ENCODE measurements around the gene SMAD2. TPM values are rescaled to one million over a fixed set of nuclear protein-coding genes. Genes with fewer than 3 reads are reported as not detected.
"Not testable (repeated sequence)": the region's sequence is repeated elsewhere in the genome, so short reads cannot be mapped to it uniquely, and the experiment has no call there.

SMAD2 gene
- 188 and 192 TPM in 2 replicates for total RNA-seq

DNA sequence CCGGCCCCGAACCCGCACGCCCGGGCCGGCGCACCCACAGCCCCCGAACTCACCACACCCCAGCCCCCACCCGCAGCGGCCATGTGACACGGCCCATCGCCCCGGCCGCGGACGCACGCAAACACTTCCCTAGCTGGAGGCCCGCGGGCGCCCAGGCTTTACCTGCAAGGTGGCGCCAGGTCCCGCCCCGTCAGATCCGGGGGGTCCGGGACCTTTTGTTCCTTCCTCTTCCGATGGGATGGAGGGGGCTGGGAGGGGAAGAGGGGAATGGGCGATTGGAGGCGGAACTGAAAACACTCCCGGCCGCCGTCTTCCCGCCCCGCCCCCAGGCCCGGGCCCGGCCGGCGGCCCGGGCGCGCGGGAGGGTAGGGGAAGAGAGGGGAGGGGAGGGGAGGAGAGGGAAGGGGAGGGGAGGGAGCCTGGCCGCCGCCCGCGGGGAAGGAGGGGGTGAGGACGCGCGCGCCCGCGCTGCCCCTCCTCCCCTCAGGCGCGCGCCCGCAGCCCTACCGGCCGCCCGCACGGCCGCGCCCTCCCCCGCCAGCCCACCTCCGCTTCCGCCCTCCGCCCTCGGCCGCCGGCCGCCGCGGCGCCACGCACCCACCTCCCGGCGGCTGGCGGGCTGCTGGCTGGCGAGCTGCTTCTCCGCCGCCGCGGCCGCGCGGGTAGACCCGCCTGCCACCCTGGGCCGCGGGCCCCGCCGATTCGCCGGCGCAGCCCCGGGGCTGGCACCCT lies at the start of gene SMAD2:
Gene SMAD2 (minus strand): TSS at position 461 of the 732 bp plus-strand sequence. CDS start 33,903 bp downstream, outside the sequence.
- intact Hi-C loops (cut with micrococcal nuclease): loop anchor here (2.0 to 10.0 kb wide), 6 partner anchors 77 to 1554 kb away; partner anchors contain the start of genes C18orf32, KATNAL2 and PIAS2

DNA sequence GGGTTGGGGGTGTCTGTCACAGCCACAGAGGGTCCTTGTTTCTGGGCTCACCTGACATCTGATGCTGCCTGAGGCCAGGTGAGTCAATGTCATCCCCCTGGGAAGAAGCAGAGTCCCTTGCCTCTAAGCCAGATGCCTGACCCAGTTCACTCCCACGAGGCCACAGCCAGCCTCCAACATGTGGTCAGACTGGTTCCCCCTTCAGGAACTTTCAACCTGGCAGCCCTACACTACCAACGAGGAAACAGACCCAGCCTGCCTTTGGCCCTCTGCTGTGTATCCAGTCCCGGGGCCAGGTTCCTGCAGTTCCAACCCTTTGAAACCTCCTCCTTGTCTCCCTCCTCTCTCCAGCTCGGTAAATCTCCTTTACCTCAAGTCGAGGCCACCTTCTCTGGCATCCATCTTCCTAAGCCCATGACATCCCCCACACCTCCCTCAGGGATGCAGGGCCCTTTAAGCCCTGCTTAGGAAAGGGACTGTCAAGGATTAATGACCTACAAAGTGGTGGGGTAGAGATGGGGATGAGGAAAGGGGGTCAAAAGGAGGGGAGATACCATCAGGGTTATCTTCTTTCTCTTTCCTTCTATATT lies 49.2 kb upstream of the SMAD2 start:
- intact Hi-C loops (cut with micrococcal nuclease): no loop called here

DNA sequence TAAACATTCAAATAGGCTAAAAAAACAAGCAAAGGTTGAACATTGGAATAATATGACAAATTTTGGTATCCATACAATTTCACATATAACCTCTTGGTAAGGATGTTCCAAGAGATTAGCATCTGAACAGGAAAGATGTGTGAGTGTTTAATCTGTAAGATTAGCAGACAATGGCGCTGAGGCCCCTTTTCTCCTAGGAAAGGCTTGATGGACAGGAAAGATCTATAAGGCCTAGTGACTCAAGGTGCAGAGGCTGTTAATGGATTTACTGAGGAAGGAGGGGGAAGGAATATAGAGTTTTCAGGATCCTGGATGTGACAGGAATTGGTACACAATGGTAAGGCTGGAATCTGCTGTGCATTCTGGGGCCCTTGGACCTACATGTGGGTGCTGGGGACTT lies 48.1 kb upstream of the SMAD2 start:
- intact Hi-C loops (cut with micrococcal nuclease): no loop called here

GRCh38 chr18:47978141-47978540 lies 47.7 kb upstream of the SMAD2 start:
- intact Hi-C loops (cut with micrococcal nuclease): no loop called here

GRCh38 chr18:47975701-47976100 lies 45.2 kb upstream of the SMAD2 start:
- intact Hi-C loops (cut with micrococcal nuclease): loop anchor here (2.0 kb wide), 1 partner anchor 39 kb away; no protein-coding TSS in a partner anchor

- intact Hi-C loops (cut with micrococcal nuclease): no loop called here
Observed at GRCh38 chr18:47975105-47975504, 44.6 kb upstream of the SMAD2 start.

DNA sequence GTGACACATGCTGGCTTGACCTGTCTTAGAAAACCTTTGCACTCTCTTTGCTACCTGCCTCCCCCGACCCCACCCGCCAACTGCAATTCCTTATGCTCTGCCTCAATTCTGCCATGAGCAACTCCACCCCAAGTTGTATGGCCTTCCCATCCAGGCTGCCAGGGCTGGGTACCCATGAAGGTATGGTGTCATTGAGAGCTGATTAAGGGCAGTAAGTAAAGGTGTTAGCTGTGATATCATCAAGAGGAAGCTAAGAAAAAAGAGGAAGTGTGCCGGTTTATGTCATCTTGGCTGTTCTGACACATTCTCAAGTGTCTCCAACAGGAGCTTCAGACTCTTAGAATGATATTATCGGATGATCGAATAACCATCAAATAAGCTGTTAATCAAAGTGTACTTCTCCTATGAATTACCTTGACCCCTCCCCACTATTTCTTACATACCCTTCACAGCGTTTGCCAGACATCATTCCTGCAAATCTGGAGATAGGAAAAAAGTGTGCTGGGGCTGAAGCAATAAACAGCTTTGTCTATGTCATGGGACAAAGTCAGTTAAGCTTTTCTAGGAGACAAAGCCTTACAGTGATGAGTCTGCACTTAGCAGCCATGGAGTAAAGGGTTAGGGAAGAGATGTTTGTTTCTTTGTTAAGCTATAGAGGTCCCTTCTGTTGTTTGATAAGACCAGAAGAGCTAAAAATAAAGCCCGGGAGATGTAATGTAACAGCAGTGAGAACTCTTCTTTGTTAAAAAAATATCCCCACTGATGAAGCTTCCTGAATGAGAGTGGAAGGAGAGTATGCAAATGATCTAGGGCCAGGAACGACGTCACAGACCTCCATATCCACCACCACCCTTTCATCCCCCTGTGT lies 40.4 kb upstream of the SMAD2 start:
- intact Hi-C loops (cut with micrococcal nuclease): no loop called here

DNA sequence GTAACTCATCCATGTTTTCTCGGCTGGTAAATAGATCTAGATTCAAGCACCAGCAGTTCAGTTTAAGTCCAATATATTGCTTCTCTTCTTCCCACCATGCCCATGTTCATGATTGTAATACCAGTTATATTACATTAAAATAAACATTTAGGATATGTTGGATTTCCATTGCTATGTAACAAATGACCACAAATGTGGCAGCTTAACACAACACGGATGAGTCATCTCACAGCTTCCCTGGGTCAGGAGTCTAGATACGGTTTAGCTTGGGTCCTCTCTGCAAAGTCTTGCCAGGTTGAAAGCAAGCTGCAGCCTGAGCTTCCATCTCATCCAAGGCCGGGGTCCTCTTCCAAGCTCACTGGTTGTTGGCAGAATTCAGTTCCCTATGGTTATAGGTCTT lies 39.4 kb upstream of the SMAD2 start:
- intact Hi-C loops (cut with micrococcal nuclease): no loop called here

DNA sequence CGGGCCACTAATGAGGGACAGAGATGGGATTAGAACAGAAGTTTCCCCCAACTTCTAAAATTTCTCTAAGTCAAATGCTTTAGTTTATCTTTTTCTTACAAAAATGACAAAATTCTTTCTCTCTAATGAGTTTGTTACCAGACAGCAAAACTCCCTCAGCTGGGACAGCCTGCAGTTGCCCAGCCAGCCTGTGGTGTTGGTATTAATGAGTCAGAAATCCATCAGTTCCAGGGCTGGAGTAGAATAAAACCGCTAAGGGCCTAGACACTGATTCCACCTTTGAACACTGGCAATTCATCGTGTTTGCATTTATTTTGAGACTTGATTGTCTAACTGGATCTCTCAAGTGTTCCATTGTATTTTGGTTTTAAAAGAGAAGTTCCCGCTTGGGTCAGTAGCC lies 38.3 kb upstream of the SMAD2 start:
- intact Hi-C loops (cut with micrococcal nuclease): no loop called here

DNA sequence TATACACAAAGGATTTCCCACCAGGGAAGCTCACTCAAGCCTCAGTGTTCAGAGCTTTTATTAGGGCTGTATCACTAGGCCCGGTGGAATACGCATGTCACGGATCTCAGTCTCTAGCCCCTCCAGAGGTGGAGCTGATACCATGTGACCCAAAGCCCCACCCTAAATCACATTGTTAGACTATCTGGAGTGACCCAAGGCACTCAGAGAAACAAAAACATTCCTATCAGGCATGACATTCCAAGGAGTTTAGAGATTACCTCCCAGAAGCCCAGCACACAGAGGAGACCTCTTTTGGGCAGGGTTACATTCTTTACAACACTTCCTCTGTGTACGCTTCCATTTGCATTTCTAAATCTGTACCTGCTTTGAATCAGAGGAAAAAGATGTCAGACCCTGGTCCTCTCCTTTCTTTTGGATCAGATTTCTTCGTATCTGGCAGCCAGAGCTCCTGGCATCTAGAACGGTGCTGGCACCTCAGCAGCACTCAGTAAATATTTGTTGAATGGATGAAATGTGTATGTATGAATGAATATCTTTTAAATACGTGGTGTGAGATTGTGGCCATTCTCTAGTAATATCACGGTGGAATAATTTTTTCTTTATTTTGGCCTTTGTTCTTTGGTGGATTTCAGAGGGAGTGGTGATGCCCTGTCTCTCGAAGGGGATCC lies 37.7 kb upstream of the SMAD2 start:
- intact Hi-C loops (cut with micrococcal nuclease): no loop called here

DNA sequence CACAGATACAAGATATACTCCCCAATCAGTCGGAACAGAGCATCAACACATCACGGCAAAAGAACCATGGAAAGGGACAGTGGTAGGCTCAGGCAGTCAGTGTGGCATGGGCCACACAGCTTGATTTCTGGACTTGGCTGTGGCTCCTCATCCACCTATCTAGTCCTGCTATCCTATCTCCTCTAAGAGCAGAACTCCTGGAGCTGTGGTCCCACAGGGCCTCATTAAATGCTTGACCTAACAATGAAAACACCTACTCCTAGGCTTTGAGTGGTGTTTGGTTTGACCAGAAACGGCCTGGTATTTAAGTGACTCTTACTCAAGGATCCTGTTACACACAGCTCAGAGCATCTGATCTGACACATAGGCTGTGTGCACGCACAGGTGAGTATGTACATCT lies 33.6 kb upstream of the SMAD2 start:
- intact Hi-C loops (cut with micrococcal nuclease): no loop called here

- intact Hi-C loops (cut with micrococcal nuclease): not testable (repeated sequence)
Observed at GRCh38 chr18:47961003-47961402, 30.5 kb upstream of the SMAD2 start.

- intact Hi-C loops (cut with micrococcal nuclease): no loop called here
Observed at GRCh38 chr18:47953471-47953931, 23.0 kb upstream of the SMAD2 start.

GRCh38 chr18:47950511-47950910 lies 20.1 kb upstream of the SMAD2 start:
- intact Hi-C loops (cut with micrococcal nuclease): no loop called here

- intact Hi-C loops (cut with micrococcal nuclease): no loop called here
Observed at GRCh38 chr18:47949202-47949601, 18.7 kb upstream of the SMAD2 start.

- intact Hi-C loops (cut with micrococcal nuclease): no loop called here
Observed at GRCh38 chr18:47946889-47947288, 16.4 kb upstream of the SMAD2 start.

- intact Hi-C loops (cut with micrococcal nuclease): no loop called here
Observed at GRCh38 chr18:47944972-47945852, 14.8 kb upstream of the SMAD2 start.

- intact Hi-C loops (cut with micrococcal nuclease): loop anchor here (2.0 to 10.0 kb wide), 2 partner anchors 40 to 1548 kb away; partner anchors contain the start of gene C18orf32
Observed at GRCh38 chr18:47936952-47937351, 6.5 kb upstream of the SMAD2 start.

- intact Hi-C loops (cut with micrococcal nuclease): loop anchor here (2.0 to 10.0 kb wide), 2 partner anchors 41 to 1549 kb away; partner anchors contain the start of gene C18orf32
Observed at GRCh38 chr18:47935321-47936055, 5.0 kb upstream of the SMAD2 start.

Data from T-helper 2 cell treated with Interferon-gamma antibody and Interleukin-4, amounts not matched to agents 100 ng/mL and 5 ng/mL, for 36 hours (primary cell).